ENCODE measurements around the gene EZR.
A peak's percentile ranks its signal among the peaks of the same experiment; 100 is the strongest.

The EZR gene

DNA sequence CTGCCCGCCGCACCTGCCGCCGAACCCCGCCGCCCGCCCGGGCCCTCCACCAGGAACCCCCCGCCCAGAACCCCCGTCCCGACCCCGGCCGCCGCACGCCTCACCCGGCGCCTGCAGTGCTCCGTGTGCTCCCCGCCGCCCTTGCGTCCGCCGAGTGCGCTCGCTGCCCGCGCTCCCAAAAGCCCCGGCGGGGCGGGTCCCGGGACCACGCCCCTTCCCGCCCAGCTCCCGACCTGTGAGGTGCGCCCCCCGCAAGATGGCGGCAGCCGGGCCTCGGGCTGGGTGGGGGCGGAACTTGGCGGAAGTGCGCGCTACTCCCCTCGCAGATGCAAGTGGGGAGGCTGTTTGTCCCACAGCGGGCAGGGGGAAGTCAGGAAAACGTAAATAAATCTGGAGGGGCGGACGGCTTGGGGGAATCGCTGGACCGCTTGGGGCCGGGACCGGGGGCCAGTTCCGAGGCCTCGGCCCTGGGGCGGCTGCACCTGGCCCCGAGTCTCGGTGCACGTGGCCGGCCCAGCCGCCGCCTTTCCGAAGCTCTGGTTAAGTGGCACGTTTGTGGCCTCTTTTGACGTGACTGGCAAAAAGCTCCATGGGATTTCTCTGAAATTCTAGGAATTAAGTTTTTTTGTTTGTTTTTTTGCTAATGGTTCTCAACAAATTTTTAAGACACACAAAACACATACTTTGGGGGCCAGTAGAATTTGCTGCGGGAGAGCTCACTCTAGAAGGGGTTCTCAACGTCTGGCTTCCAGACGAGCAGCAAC is at the start of gene EZR:
Gene EZR (minus strand): TSS at position 156 of the 764 bp plus-strand sequence. CDS start 1,275 bp downstream, outside the sequence.
- Mint-ChIP-seq H3K27me3 (no peaks in the 10 kb centered on the region), H3K4me1 (ENCODE audit: low read depth) (peaks cover 55% of the 10 kb centered on the region), H3K9me3 (peaks cover 4% of the 10 kb centered on the region), H3K27ac (peak within 1 kb of the TSS; percentile 87), H3K36me3 (ENCODE audit: low read depth) (peaks cover 40% of the 10 kb centered on the region), H3K4me3 (peak within 1 kb of the TSS; percentile 95)

DNA sequence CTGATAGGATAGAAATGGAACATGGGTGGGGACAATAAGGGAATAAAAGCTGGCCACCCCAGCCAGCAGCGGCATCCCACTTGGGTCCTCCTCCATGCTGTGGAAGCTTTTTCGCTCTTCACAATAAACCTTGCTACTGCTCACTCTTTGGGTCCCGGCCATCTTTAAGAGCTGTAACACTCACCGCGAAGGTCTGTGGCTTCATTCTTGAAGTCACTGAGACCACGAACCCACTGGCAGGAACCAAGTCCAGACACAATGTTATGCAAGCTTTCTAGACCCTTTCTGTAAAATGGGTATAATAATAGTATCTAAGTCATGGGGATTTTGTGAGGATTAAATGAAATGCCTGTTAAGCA is 48.9 kb upstream of the EZR start:
- H3K4me3 Mint-ChIP-seq, result no peak overlapping the region
- H3K27ac Mint-ChIP-seq, result peak overlapping the region; percentile 67
- peaks cover 4% of the 10 kb centered on the region for H3K9me3 Mint-ChIP-seq
- H3K4me1 Mint-ChIP-seq (ENCODE audit: low read depth), result peaks cover 51% of the 10 kb centered on the region
- no peaks in the 10 kb centered on the region for H3K36me3 Mint-ChIP-seq (ENCODE audit: low read depth)
- no peaks in the 10 kb centered on the region for H3K27me3 Mint-ChIP-seq

DNA sequence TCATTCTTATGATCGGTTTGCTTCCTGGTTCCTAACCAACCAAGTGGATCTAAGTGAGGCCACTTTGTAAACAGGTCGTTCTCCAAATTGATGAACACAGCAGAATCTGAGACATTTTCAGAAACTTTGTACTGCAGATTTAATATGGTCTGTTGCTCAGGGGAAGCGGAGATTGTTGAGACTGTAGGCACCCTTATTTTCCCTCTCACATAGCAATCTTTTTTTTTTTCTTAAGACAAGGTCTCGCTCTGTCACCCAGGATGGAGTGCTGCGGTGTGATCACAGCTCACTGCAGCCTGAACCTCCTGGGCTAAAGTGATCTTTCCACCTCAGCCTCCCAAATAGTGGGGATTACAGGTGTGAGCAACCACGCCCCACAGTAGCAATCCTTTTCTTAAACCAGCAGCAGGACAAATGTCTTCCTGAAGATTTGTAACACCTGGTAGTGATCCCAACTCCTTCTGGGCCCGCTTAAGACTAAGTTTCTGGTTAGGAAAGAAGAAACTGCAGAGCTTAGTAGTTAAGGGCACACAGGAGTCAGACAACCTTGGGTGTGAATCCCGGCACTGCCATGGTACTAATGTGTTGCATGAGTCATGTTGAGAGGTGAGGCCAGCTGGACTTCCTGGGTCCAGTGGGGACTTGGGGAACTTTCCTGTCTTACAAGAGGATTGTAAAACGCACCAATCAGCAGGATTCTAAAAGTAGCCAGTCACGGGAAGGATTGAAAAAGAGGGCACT is 48.4 kb upstream of the EZR start:
- Mint-ChIP-seq H3K27ac (peak overlapping the region; percentile 67), H3K4me3 (no peak overlapping the region), H3K9me3 (peaks cover 4% of the 10 kb centered on the region), H3K36me3 (ENCODE audit: low read depth) (no peaks in the 10 kb centered on the region), H3K27me3 (no peaks in the 10 kb centered on the region), H3K4me1 (ENCODE audit: low read depth) (peaks cover 51% of the 10 kb centered on the region)

GRCh38 chr6:158865769-158866168 is 46.6 kb upstream of the EZR start:
- Mint-ChIP-seq H3K27ac (no peak overlapping the region), H3K9me3 (peaks cover 3% of the 10 kb centered on the region), H3K4me3 (no peak overlapping the region), H3K36me3 (ENCODE audit: low read depth) (no peaks in the 10 kb centered on the region), H3K27me3 (no peaks in the 10 kb centered on the region), H3K4me1 (ENCODE audit: low read depth) (peaks cover 43% of the 10 kb centered on the region)

GRCh38 chr6:158863646-158864045 is 44.5 kb upstream of the EZR start:
- H3K4me1 Mint-ChIP-seq (ENCODE audit: low read depth), result peaks cover 25% of the 10 kb centered on the region
- no peak overlapping the region for H3K4me3 Mint-ChIP-seq
- no peaks in the 10 kb centered on the region for H3K27me3 Mint-ChIP-seq
- H3K27ac Mint-ChIP-seq, result no peak overlapping the region
- H3K36me3 Mint-ChIP-seq (ENCODE audit: low read depth), result no peaks in the 10 kb centered on the region
- no peaks in the 10 kb centered on the region for H3K9me3 Mint-ChIP-seq

- Mint-ChIP-seq H3K9me3 (no peaks in the 10 kb centered on the region), H3K27me3 (no peaks in the 10 kb centered on the region), H3K4me3 (no peak overlapping the region), H3K36me3 (ENCODE audit: low read depth) (no peaks in the 10 kb centered on the region), H3K4me1 (ENCODE audit: low read depth) (peaks cover 14% of the 10 kb centered on the region), H3K27ac (no peak overlapping the region)
These were observed 42.7 kb upstream of the EZR start for GRCh38 chr6:158861686-158862381.

- Mint-ChIP-seq H3K9me3 (no peaks in the 10 kb centered on the region), H3K4me3 (no peak overlapping the region), H3K36me3 (ENCODE audit: low read depth) (no peaks in the 10 kb centered on the region), H3K27me3 (no peaks in the 10 kb centered on the region), H3K4me1 (ENCODE audit: low read depth) (peaks cover 21% of the 10 kb centered on the region), H3K27ac (no peak overlapping the region)
These were observed 41.2 kb upstream of the EZR start for GRCh38 chr6:158860279-158860865.

DNA sequence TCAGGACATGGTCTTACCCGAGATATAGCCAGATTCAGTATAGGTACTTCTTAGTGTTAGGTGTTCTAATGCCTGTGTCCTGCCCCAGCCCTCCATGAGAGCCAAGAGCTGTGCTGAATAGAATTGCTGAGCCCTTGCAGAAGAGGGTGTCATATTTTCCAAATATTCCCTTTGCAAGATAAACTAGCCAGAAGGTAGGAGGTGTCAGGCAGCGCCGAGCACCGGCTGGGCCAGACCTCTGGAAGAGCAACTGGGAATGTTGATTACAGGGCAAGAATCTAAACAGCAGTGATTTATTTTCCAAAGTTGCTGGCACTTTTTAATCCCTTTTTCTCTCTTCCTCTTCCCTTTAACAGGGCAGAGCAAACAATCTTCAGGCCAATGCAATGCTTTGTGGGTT is 37.1 kb upstream of the EZR start:
- peak overlapping the region; percentile 64 for H3K27ac Mint-ChIP-seq
- no peak overlapping the region for H3K4me3 Mint-ChIP-seq
- no peaks in the 10 kb centered on the region for H3K9me3 Mint-ChIP-seq

GRCh38 chr6:158854214-158855101 is 35.3 kb upstream of the EZR start:
- Mint-ChIP-seq H3K27me3 (no peaks in the 10 kb centered on the region), H3K9me3 (no peaks in the 10 kb centered on the region), H3K27ac (no peak overlapping the region), H3K36me3 (ENCODE audit: low read depth) (no peaks in the 10 kb centered on the region), H3K4me3 (peak overlapping the region; percentile 19), H3K4me1 (ENCODE audit: low read depth) (peaks cover 17% of the 10 kb centered on the region)

More for the DNA sequence above, 37.1 kb upstream of the EZR start:
- Mint-ChIP-seq H3K36me3 (ENCODE audit: low read depth) (no peaks in the 10 kb centered on the region), H3K4me1 (ENCODE audit: low read depth) (peaks cover 17% of the 10 kb centered on the region), H3K27me3 (no peaks in the 10 kb centered on the region)

- H3K4me3 Mint-ChIP-seq, result no peak overlapping the region
- H3K27me3 Mint-ChIP-seq, result no peaks in the 10 kb centered on the region
- peaks cover 17% of the 10 kb centered on the region for H3K4me1 Mint-ChIP-seq (ENCODE audit: low read depth)
- H3K27ac Mint-ChIP-seq, result no peak overlapping the region
- H3K36me3 Mint-ChIP-seq (ENCODE audit: low read depth), result no peaks in the 10 kb centered on the region
- H3K9me3 Mint-ChIP-seq, result no peaks in the 10 kb centered on the region
These were observed 34.7 kb upstream of the EZR start for GRCh38 chr6:158853880-158854213.

- Mint-ChIP-seq H3K4me1 (ENCODE audit: low read depth) (peaks cover 17% of the 10 kb centered on the region), H3K27ac (no peak overlapping the region), H3K9me3 (no peaks in the 10 kb centered on the region), H3K27me3 (no peaks in the 10 kb centered on the region), H3K36me3 (ENCODE audit: low read depth) (no peaks in the 10 kb centered on the region), H3K4me3 (no peak overlapping the region)
These were observed 34.1 kb upstream of the EZR start for GRCh38 chr6:158853072-158853879.

- Mint-ChIP-seq H3K36me3 (ENCODE audit: low read depth) (no peaks in the 10 kb centered on the region), H3K27me3 (no peaks in the 10 kb centered on the region), H3K4me3 (no peak overlapping the region), H3K27ac (peak overlapping the region; percentile 61), H3K9me3 (no peaks in the 10 kb centered on the region), H3K4me1 (ENCODE audit: low read depth) (peaks cover 16% of the 10 kb centered on the region)
These were observed 33.3 kb upstream of the EZR start for GRCh38 chr6:158852312-158853071.

DNA sequence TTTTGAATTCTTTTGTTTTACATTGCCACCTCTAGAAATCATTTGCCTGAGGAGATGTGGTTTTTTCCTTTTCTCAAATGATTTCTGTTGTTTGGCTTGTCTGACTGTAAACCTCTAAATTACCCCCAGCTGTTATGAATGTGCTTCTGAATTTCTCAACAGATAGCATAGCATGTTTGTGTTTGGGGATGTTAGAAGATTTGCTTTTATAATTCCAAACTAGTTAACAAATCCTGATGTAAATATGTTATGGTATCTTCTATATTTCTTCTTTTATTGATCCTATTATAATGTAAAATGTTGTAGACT is 31.6 kb upstream of the EZR start:
- H3K27ac Mint-ChIP-seq, result no peak overlapping the region

More for the DNA sequence above, 31.6 kb upstream of the EZR start:
- H3K36me3 Mint-ChIP-seq (ENCODE audit: low read depth), result no peaks in the 10 kb centered on the region
- no peaks in the 10 kb centered on the region for H3K9me3 Mint-ChIP-seq
- no peak overlapping the region for H3K4me3 Mint-ChIP-seq
- H3K4me1 Mint-ChIP-seq (ENCODE audit: low read depth), result peaks cover under 1% of the 10 kb centered on the region
- no peaks in the 10 kb centered on the region for H3K27me3 Mint-ChIP-seq

Data from stimulated activated naive CD8-positive, alpha-beta T cell treated with anti-CD3 and anti-CD28 coated beads, Interleukin-15, Interleukin-2, amounts not matched to agents 100 ng/mL and 50 ng/mL, for 24 hours (primary cell).